ENCODE results near the gene PARS2. TPM values are rescaled to one million over a fixed set of nuclear protein-coding genes. Genes with fewer than 3 reads are reported as not detected.

PARS2 gene
- 10 to 100 TPM in 2 of 3 donors, 1 to 10 TPM in 1; 9.9 to 11.0 (median 10.3) TPM for polyA plus RNA-seq (ENCODE audit: insufficient read length in 3 of 3)

DNA sequence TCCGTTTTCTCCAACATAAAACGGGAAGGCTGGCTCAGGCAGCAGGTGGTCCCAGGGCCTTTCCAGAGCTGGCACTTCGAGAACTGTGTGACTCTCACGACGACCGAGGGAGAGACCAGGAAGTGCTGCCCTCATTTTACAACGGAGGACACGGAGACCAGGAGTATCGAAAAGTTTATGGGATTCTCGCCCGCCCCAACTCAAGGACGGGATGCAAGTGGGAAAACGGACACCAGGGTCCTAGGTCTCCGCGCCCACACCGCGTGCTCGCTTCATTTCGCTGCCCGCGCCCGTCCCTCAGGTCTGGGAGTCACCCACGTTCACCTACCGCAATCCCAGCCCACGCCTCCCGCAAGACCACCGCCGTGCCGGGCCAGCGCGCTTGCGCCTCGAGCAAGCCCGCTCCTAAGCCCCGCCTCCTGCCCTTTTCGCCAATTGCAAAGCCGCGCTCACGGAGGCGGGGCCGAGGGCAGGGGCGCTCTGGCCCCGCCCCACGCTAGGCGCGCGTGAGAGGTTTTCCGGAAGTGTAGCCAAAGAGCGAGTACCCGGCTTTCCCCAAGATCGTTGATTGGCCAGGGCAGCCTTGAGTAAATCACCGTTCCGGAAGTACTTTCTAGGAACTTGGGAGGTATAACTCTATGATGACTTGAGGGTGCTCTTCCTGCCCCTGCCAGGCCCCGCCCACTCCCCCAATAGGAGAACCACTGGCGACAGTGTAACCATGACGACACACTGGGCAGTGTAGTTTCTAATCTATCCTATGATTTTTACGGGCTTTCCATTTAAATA, at the start of gene PARS2:
TSS of gene PARS2 (minus strand) at position 391 of the 789 bp plus-strand sequence. CDS start 5,362 bp downstream, outside the sequence.
- DNase-seq (ENCODE audit: low read depth in 3 of 3, low spot score in 2 of 3): peak; percentile 97 to 99 (median 99)

DNA sequence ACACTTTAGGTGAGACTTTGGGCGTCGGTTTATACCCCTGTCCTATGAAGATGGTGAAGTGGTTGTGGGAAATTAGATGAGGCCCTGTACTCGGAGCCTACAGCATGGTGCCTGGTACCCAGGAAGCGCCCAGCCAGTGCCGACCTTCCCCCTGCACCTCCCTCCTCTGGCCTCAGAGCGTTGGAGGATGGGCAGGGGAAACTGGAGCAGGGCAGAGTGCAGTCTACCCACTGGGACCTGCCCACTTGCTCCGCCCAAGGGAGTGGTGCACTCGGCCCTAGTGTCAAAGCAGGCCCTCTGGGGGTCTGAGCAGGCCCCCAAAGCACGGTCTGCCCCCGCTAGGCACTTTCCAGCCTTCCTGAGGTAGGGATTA, 49.8 kb upstream of the PARS2 start:
- no peak for DNase-seq (ENCODE audit: low read depth in 3 of 3, low spot score in 2 of 3)

DNA sequence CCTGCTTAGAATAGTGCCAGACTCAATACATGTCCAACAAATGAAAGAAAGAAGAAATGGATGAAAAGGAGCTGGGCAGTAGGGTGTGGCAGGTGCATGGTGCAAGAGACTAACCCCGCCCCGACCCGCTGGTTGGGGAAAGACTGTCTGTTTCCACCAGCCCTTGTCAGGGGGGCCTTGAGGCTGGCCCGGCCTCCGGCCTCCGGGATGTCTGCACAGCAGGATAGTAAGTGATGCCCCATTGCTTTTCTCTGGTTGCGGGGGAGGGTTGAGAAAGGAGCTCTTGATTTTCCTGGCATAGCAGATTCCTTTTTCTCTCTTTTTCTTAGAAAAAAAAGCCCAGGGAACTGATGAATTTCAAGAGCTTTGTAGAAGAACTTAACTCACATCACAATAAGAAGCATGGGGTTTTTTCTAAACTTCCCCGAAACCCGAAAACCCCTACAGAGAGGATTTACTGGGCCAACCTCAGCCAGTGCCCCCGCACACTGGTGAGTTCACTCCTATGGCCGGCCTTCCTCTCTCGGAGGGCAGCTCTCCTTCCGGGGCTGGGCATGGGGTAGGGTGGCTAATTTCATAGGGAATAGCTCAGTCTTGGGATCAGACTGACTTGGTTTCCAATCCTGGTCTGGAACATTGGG, 49.3 kb upstream of the PARS2 start:
- no peak for DNase-seq (ENCODE audit: low read depth in 3 of 3, low spot score in 2 of 3)

DNA sequence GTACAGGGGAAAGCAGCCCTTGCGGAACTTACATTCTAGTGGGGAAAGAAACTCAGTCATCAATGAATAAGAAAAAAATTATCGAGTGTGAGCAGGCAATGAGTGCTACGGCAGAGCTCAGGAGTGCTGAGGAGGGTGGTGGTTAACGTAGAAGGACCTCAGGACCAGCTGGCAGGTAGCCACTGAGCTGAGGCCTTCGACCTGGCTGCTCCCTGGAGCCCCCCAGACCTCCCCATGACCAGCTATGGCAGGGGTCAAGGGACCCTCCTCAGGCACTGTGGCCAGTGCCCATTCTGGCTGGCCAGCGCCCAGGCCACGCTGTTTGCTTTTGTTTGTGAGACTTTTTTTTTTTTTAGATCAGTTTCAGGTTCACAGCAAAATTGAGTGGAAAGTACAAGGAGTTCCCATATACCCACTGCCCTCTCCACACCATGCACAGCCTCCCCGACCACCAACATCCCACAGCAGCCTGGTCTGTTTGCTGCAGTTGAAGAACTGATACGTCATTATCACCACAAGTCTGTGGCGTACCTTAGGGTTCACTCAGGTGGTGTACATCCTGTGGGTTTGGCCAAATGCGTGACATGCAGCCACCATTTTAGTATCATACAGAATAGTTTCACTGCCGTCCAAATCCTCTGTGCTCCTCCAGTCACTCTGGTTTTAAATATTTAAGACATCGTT, 48.6 kb upstream of the PARS2 start:
- DNase-seq (ENCODE audit: low read depth in 3 of 3, low spot score in 2 of 3): no peak

DNA sequence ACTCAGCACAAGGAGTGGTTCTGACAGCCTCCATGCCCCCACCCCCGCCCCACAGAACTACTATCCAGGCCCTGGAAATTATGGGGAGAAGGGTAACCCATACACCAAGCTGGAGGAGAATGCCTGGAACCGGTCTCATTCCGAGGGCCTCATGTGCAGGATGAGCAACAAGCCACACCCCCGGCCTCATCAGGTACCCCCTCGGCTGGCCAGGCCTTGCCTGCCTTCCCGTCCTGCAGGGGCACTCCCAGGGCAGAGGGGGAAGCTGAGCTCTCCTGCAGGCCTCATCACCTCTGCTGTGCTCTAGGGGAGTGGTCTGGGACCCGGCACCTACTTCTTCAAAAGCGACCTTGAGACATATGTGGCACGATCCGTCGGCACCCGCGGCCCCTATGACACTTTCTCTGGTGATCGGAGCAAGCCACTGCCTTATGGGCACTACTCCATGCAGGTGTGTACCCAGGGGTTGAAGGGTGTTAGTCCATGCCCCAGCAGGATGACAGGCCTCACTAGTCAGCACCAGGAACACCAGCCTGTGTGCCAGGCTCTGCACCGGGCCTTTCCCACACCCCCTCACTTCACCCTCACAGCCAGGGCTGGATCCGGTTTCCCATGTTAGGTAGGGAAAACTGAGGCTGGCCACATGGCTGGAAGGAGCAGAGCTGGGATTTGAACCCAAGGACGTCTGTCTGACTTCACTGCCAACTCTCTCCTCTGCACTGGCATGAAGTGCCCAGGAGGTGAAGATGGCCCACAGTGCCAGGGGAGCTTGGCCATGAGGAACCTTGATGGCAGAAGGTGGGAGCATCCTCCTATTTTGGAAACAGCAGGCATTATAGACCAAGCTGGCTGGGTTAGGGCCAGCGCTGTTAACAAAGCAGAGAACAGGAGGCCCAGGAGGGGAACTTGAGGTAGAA, 47.7 kb upstream of the PARS2 start:
- no peak for DNase-seq (ENCODE audit: low read depth in 3 of 3, low spot score in 2 of 3)

DNA sequence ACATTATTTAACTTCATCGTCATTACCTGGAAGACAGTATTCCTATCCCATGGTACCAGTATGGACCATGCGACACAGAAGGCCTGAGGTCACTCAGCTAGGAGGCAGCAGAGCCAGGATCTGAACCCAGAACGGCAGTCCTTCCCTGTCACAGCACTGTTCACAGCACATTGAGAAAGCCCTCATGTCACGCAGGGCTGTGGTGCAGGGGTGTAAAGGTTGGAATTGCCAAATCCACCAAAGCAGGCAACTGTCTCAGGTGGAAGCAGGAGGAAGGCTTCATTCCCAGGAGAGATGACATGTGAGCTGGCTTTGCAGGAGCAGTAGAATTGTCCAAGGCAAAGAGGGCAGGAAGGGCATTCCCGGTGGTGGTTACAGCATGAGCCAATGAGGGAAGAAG, 46.7 kb upstream of the PARS2 start:
- no peak for DNase-seq (ENCODE audit: low read depth in 3 of 3, low spot score in 2 of 3)

DNA sequence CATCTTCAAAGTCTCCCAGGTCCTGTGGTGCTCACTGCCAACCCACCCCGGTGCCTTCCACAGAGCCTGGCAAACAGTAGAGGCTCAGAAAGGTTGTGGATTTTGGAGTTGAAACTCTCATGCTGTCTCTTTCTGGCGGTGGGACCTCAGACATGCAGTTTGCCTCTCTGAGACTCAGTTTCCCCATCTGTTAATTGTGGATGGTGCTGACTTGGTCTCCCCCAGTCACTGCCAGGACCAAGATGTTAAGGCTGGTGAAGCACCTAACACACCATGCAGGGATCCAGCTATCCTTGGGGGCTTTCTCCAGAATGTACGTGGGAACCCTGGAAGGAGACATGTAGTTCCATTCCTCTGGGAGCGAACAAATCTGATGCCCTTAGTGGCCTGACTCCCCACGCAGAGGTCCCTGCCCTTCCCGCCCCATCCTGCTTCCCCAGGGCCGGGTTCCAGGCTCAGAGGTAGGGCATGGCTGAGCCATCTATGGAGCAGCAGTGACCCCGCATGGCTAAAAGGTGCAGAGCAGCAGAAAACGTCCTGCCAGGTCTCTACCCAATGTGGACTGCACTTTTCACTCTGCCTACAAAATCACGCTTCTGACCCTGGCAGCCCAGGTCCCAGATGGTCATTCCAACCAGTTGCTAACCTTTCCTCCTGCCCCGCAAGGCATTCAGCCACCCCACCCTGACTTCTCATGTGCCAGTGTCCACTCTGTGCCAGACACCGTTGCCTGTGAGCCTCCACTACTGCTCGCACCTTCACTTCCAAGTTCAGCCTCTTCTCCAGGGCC, 46.0 kb upstream of the PARS2 start:
- DNase-seq (ENCODE audit: low read depth in 3 of 3, low spot score in 2 of 3): no peak

DNA sequence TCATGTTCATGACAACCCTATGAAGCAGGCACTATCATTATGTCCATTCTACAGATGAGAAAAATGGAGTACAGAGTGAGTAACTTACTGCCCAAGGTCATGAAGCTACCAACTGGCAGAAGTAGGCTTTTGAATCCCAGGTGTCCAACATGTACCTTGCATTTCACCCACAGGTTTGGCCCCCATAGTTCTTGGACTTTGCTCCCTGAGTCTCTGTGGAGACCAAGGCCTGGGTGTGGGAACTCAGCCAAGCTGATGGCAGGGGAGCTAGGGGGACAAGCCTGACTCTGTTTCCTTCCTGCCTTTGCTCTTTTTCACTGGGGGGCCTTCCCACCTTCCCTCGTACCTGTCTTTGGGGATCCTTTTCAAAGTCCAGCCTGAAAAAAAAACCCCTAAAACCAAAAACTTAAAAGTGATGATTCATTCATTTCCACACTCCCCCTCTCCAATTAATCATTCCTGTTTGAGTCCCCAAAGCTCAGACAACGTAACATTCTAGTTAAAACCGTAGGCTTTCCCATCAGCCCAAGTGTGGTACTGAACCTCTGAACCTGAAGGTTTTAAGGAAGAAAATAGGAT, 45.3 kb upstream of the PARS2 start:
- no peak for DNase-seq (ENCODE audit: low read depth in 3 of 3, low spot score in 2 of 3)

DNA sequence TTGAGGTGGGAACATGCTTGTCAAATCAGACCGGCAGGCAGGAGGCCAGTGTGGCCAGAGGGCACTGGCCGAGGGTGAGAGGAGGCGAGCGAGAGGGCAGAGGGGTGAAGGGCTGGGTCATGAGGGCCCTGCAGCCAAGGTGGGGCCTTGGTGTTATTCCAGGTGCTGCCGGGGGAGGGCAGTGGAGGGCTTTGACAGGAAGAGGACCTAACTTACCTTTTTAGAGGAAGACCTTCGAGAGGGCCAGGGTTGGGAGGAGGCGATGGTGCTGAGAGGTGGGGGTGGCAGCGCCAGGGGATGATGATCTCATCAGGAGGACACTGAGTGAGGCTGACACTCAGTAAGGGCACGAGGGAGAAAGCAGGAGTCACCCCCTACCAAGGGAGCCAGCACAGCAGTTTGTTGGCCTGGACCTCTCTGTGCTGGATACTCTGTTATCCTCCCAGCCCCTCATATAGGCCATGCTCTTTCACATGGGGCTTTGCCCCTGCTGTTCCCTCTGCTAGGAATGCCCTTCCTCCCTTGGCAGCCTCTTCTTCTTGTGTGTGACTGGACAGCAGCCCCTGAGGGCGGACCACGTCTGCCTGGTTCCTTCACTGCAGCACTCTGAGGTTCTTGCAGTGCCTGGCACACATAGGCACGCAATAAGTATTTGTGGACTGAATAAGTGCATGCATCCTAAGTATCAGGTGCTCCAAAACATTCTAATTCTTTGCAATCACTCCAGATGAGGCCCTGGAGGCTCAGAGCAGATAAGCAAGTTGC, 44.3 kb upstream of the PARS2 start:
- no peak for DNase-seq (ENCODE audit: low read depth in 3 of 3, low spot score in 2 of 3)

DNA sequence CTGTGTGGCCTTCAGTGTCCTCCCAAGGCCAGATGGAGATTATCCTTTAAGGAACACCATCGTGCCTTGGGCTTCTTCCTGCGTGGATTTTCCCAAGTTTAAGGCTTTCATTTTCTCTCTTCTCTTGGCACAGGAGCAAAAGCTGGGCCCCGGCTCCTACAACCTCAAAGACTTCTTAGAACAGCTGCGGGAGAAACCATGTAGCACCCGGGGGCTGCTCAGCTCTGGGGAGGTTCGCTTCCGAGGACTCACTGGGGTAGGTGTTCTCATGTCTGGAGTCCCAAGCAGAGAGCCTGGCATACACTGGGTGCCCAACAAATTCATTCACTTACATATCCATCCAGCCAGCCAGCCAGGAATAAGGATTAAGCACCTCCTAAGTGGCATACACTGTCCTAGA, 43.4 kb upstream of the PARS2 start:
- DNase-seq (ENCODE audit: low read depth in 3 of 3, low spot score in 2 of 3): no peak

DNA sequence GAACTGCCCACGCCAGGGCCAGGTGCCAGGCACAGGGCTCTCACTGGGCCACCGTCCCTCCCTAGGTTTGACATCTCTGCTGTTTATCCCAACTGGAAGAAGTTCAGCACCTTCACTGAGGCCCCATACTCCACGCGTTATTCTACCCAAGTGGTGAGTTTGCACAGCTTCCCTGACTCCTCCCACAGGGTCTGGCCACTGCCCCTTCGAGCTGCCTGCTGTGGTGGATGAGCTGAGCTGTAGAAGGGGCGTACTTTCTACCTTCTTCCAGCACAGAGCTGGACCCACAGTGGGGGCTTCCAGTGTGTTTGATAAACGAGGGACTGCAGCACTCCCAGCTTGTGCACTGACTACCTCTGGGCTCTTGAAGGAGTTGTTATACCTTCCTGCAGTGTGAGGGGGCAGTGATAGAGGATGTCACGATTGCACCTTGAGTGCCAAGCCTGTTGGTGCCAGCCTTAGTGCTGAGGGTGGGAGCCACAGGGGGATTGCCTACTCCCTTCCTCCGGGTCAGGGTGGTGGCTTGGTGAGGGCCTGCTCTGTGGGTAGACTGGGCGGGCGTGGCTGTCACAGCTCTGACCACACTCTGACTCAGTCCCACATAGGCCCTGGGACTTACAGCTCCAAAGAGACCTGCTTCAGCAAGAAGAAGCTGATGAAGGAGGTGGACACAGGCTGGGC, 42.7 kb upstream of the PARS2 start:
- DNase-seq (ENCODE audit: low read depth in 3 of 3, low spot score in 2 of 3): no peak

DNA sequence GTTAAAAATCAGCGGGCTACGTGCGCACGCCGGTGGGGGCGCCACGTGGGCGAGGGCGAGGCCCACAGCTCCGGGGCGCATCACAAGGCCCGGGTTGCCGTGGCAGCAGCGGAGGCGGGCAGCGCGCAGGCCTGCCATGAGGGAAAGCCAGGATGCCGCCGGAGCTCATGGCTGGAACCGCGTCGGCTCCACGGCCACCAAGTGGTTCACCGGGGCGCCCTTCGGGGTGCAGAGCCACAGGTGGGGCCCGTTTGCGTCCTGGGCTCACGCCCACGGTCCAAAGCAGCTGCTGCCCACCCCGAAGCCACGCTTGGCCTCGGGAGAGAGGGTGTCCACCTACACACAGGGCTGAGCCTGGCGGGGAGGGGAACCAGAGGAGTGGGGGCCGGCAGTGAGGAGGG, 41.7 kb upstream of the PARS2 start:
- DNase-seq (ENCODE audit: low read depth in 3 of 3, low spot score in 2 of 3): no peak

DNA sequence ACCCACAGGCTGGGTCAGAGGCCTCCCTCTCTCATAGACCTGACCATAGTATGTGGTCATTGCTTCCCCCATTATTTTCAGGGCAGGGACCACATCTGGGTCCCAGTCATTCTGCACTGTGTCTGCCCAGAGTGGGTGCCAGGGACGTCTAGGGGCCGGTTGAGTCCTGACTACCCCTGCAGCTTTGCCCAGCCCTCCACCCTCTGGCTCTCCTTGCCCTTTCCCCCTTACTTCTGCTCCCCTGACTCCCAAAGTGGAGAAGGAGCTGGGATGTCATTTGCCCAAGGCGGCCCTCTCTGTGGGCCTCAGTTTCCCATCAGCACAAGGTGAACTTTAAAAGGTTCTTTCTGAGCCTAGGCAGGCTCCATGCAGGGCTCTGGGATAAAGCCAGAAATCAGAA, 41.1 kb upstream of the PARS2 start:
- no peak for DNase-seq (ENCODE audit: low read depth in 3 of 3, low spot score in 2 of 3)

DNA sequence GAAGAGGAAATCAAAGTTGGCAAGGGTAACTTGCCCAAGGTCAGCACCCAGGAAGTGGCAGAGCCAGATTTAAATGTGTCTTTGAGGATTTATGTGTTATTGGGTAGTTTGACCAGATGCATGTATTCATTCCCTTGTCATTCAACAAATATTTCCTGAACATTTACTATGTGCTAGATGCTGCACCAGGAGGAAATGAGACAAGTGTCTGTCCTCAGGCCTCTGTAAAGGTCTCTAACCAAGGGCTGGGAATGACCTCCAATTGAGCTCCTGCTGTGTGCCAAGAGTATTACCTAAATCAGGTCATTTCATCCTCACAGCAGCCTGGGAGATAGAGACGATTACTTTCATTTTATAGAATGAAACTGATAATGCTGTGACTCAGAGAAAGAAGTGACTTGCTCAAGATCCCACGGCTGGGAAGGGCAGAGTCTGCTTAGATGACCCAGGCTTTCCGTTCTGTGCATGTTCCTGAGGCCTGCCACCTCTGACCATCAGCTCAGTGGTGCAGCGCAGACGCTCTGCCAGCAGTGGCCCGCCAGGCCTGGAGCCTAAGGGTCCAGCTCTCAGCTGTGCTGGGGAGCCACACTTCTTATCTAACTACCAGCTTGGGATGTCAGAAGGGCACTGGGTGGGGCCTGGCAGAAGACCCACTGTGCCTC, 40.3 kb upstream of the PARS2 start:
- DNase-seq (ENCODE audit: low read depth in 3 of 3, low spot score in 2 of 3): no peak

DNA sequence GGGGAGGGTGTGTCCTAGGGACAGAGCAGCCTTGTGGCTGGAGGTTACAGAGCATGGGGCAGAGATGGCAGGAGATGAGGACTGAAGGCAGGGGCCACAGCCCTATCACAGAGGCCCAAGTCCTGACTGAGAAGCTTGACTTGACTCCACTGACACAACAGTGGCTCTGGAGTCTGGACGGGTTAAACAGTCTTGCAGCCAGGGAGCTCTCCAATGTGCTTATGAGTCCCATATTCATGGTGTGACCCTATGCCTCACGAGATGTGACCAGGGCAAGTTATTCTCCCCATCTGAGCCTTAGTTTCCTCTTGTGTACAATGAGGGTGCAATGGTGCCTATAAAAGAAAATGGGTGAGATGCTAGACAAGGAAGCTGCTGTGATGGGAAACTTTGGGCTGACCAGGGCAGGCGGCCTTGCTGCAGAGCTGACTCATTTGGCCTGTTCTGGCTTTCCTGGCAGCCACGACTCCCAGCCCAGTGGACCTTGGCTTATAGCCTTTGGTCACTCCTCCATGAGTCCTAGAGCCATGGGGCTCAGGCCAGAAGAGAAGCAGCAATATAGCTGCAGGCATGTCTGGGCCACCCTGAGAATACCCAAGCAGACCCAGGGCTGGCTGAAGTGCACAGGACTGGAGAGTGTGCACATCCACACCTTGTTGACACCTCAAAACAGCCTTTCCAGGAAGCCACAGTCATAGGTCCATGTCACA, 39.6 kb upstream of the PARS2 start:
- DNase-seq (ENCODE audit: low read depth in 3 of 3, low spot score in 2 of 3): no peak

DNA sequence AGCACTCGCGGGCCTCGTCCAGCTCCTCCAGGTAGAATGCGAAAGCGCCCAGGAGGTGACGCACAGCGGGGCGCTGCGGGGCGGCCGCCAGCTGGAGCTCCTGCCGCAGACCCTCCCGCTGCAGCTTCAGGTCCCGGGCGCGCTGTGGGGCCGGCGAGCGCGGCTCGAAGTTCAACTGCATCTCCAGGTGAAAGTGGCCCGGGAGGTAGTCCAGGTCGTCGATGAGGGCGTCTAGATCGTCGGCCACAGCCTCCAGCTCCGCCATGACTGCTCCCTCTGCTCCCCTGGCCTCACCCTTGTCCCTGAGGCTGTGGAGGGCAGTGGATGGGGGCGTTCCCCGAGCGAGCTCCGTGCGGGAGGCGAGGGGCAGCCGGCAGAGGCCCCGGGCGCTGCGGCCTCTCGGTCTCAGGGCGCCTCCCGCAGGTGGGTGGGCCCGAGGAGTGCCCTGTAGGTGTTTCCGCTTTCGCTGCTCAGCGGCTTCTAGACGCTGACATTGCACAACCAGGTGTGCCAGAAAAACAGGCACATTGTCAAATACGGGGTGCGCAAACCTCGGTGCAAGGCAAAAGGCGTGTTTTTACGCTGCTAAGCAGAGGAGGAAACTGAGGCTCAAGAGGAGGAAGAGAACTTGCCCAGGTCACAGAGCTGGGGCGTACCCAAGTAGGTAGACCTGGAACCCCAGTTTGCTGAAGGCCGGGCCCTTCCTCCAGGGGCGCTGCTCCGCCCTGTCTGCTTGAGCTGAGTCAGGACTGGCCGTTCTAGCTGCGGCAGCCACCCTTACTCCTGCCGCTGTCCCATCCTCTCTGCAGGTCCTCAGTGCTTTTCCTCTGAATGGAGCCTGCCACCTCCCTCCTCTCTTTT, 36.8 kb upstream of the PARS2 start, which contains the start of gene TTC22:
TSS of gene TTC22 (minus strand) at position 425 of the 861 bp plus-strand sequence. CDS start at position 265, 160 bp downstream.
- DNase-seq (ENCODE audit: low read depth in 3 of 3, low spot score in 2 of 3): peak in 1 of 3 donors; percentile 27
